CD4-positive, alpha-beta memory T cell (primary cell): ENCODE results near the gene ATP11A. TPM values are rescaled to one million over a fixed set of nuclear protein-coding genes. Genes with fewer than 3 reads are reported as not detected.
"Not testable (repeated sequence)": the region's sequence is repeated elsewhere in the genome, so short reads cannot be mapped to it uniquely, and the experiment has no call there.

Experiments
- CTCF ChIA-PET: fragments of 350-600 bp; sonication (Branson Sonifier 250); formaldehyde crosslinking; loops from one replicate; lab custom pipeline; 2021; ENCODE audit warnings: inconsistent platforms; ENCODE audit not compliant: partially characterized antibody; lab: Charles Lee
- POLR2A ChIA-PET: fragments of 350-600 bp; sonication (Branson Sonifier 250); formaldehyde crosslinking; loops from one replicate; lab custom pipeline; 2021; ENCODE audit not compliant: partially characterized antibody; lab: Charles Lee
- DNase-seq, 5 donors: peaks; one replicate each; pipeline versions ENCODE4 v3.0.0 to v3.0.0-alpha.2; 2020 to 2022; ENCODE audit warnings: mixed read lengths in 1 of 5
- H3K27ac ChIP-seq: one replicate; pipeline ENCODE4 v1.7.0; 2013; ENCODE audit warnings: low read depth, low read length
- H3K27me3 ChIP-seq: 2 replicates; pipeline ENCODE4 v1.7.0; 2013; ENCODE audit warnings: mild to moderate bottlenecking, low read length, moderate library complexity; ENCODE audit not compliant: insufficient read depth
- H3K36me3 ChIP-seq: 2 replicates; pipeline ENCODE4 v1.7.0; 2013; ENCODE audit warnings: mild to moderate bottlenecking, low read length, moderate library complexity; ENCODE audit not compliant: insufficient read depth
- H3K4me1 ChIP-seq: 2 replicates; pipeline ENCODE4 v1.7.0; 2013; ENCODE audit warnings: mild to moderate bottlenecking, low read length, moderate library complexity; ENCODE audit not compliant: insufficient read depth
- H3K4me3 ChIP-seq, 2 donors: one replicate each; pipeline ENCODE4 v1.7.0; 2013; ENCODE audit warnings: low read length in 2 of 2, mild to moderate bottlenecking in 1 of 2
- H3K9me3 ChIP-seq, 2 donors: one replicate each; pipeline ENCODE4 v1.7.0; 2013; ENCODE audit warnings: low read length in 2 of 2, control low read depth in 1 of 2; ENCODE audit not compliant: control insufficient read depth in 1 of 2
- H3K27ac Mint-ChIP-seq, 7 donors: one replicate each; pipeline ENCODE4 v1.8.0; 2020 to 2021; ENCODE audit warnings: mixed read lengths in 7 of 7, mild to moderate bottlenecking in 6 of 7, inconsistent platforms in 3 of 7, moderate library complexity in 3 of 7
- H3K27me3 Mint-ChIP-seq, 2 donors: one replicate each; pipeline ENCODE4 v1.8.0; 2020 to 2021; ENCODE audit warnings: mixed read lengths in 2 of 2
- H3K36me3 Mint-ChIP-seq, 2 donors: one replicate each; pipeline ENCODE4 v1.8.0; 2020 to 2021; ENCODE audit warnings: mixed read lengths in 2 of 2, inconsistent platforms in 1 of 2, mild to moderate bottlenecking in 1 of 2
- H3K4me1 Mint-ChIP-seq, 4 donors: one replicate each; pipeline ENCODE4 v1.8.0; 2020 to 2021; ENCODE audit warnings: mixed read lengths in 4 of 4, mild to moderate bottlenecking in 1 of 4
- H3K4me3 Mint-ChIP-seq, 8 donors: one replicate each; pipeline ENCODE4 v1.8.0; 2020 to 2021; ENCODE audit warnings: mixed read lengths in 8 of 8, mild to moderate bottlenecking in 7 of 8, moderate library complexity in 6 of 8, inconsistent platforms in 3 of 8
- H3K9me3 Mint-ChIP-seq, 8 donors: one replicate each; pipeline ENCODE4 v1.8.0; 2020 to 2021; ENCODE audit warnings: mixed read lengths in 8 of 8, mild to moderate bottlenecking in 5 of 8, inconsistent platforms in 3 of 8, moderate library complexity in 1 of 8
- intact Hi-C: fragments of 100-400 bp; cut with micrococcal nuclease; formaldehyde crosslinking; loops from one replicate; pipeline ENCODE4 v1.15.1; 2023
- polyA plus RNA-seq, 2 donors: library from polyadenylated mRNA; unstranded; fragments of 300-500 nt; fragmentation: Illumina TruSeq; gene quantifications; one replicate each; pipeline ENCODE4 v1.2.3, GENCODE V29; 2021
- total RNA-seq, 2 experiments: library from RNA; stranded (reverse); gene quantifications; one replicate each; pipeline ENCODE4 v1.2.3, GENCODE V29; 2021

Gene ATP11A
- total and polyA plus RNA-seq, 4 experiments from 2014 or later: 1.1 to 50.5 (median 30.7) TPM

DNA sequence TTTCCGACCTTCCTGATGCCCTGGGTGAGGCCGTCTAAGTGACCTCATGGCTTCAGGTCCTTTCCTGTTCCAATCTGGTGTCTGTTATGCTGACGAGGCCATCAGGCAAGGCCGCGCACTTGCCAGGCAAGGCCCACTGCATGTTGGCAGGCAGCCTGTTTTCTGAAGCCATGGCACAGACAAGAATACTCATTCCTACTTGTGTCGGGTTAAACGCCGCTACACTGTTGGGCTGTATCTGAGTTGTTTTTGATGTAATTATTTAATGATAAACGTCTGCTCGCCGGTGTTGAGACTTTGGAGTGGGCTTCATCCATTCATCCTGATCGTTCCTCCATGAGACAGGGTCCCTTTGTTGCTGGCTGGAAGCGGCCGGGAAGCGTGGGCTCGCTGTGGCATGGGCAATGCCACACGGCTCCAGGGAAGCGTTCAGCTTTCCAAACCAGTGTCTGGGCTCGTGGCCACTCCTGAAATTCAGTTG, 92.1 kb downstream of the ATP11A start:
- DNase-seq: no peak
- CTCF ChIA-PET: no interaction called here
- Histone ChIP-seq H3K36me3 (peaks cover 6% of the 10 kb centered on the region), H3K9me3 (no peaks in the 10 kb centered on the region), H3K27me3 (no peaks in the 10 kb centered on the region), H3K27ac (no peak overlapping the region), H3K4me3 (no peak overlapping the region), H3K4me1 (no peaks in the 10 kb centered on the region)
- H3K4me3 Mint-ChIP-seq: no peak overlapping the region
- H3K9me3 Mint-ChIP-seq: no peaks in the 10 kb centered on the region
- H3K36me3 Mint-ChIP-seq: peaks cover 11 to 13% of the 10 kb centered on the region in 2 donors
- peak overlapping the region in 2 of 7 donors; percentile 24 to 41 for H3K27ac Mint-ChIP-seq
- POLR2A ChIA-PET: no interaction called here
- H3K4me1 Mint-ChIP-seq: peaks cover 0 to 25% (median 5%) of the 10 kb centered on the region in 4 donors
- H3K27me3 Mint-ChIP-seq: no peaks in the 10 kb centered on the region
- intact Hi-C loops: no loop called here

DNA sequence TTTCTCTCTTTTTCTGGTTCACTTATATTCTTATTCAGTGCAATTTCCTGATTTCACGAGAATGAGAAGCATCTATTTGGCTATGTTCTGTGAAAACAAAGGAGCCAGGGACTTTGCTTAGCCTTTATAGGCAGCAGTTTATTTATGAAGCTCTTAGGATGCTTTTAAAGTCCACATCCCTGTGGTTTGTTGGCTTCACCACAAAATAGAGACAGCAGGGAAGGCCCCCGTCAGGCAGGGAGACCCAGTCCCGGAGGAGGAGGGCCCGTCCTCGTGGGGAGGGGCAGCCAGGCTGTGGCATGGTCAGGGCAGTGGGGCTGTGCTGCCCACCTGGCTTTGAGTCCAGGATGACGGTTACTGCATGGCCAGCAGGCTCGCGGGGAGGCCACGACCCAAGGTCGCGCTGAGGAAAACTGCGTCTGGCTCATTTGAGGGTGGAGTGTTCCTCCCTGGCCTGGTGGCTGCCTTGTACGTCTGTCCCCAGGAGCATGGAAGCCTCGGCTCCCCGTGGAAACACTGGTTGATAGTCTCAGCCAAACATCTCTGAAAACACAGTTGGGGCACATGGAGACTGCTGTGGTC, 92.7 kb downstream of the ATP11A start:
- Mint-ChIP-seq H3K36me3 (peaks cover 11 to 13% of the 10 kb centered on the region in 2 donors), H3K4me1 (peaks cover 0 to 25% (median 5%) of the 10 kb centered on the region in 4 donors)

DNA sequence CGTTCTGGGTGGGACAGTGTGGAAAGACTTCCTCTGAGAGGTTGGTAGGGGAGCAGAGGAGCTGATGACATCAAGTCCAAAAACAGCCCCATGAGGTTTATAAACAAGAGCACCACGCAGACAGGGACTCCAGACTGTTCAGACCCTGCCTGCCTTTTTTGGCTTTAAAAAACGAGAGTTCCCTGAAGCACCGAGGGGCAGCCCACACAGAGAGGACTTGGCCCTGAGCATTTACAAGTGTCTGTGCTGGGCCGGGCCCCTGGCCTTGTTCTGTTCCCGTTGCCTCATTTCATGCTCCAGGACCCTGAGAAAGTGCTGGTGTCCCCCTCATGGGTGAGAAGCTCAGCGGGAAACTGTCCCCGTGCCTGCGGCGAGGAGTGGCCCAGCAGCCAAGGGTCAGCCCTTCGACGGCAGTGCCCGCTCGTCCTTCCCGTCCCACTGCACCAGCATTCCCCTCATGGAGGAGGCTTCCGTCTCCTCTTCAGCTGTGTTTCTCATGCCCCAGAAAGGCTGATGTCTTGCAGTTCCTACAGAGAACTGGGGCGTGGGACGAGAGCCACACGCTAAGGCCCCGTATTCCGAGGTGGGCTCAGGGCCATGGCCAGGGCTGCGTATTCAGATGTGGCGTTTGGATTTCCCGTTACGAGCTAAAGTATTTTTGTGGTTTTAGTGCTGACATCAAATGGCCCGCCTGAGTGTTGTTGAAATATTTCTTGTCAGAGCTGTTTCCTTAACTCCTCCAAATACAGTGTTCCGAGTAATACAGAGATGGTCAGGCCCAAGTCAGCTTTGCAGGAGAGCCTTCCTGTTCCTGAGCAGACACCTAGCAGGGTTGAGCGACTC, 93.5 kb downstream of the ATP11A start:
- H3K4me3 ChIP-seq: no peak overlapping the region
- no peak overlapping the region for H3K27ac ChIP-seq
- peaks cover 12 to 13% of the 10 kb centered on the region in 2 donors for H3K36me3 Mint-ChIP-seq
- H3K9me3 Mint-ChIP-seq: no peaks in the 10 kb centered on the region
- peaks cover 6% of the 10 kb centered on the region for H3K36me3 ChIP-seq
- no peak for DNase-seq
- POLR2A ChIA-PET: interaction anchor here (0.6 kb wide), 1 partner anchor 93 kb away, joined by 3 read pairs; the partner anchor contains the start of gene ATP11A
- peak overlapping the region in 2 of 7 donors; percentile 23 to 25 for H3K27ac Mint-ChIP-seq
- H3K27me3 Mint-ChIP-seq: no peaks in the 10 kb centered on the region
- peaks cover 0 to 20% (median 5%) of the 10 kb centered on the region in 4 donors for H3K4me1 Mint-ChIP-seq
- intact Hi-C loops: no loop called here
- CTCF ChIA-PET: no interaction called here
- H3K4me1 ChIP-seq: no peaks in the 10 kb centered on the region
- no peaks in the 10 kb centered on the region for H3K9me3 ChIP-seq
- no peak overlapping the region for H3K4me3 Mint-ChIP-seq
- H3K27me3 ChIP-seq: no peaks in the 10 kb centered on the region

More for the DNA sequence above, 92.7 kb downstream of the ATP11A start:
- Mint-ChIP-seq H3K27ac (no peak overlapping the region), H3K4me3 (no peak overlapping the region), H3K9me3 (no peaks in the 10 kb centered on the region), H3K27me3 (no peaks in the 10 kb centered on the region)
- H3K36me3 ChIP-seq: peaks cover 6% of the 10 kb centered on the region
- intact Hi-C loops: no loop called here
- H3K4me1 ChIP-seq: no peaks in the 10 kb centered on the region
- no peak for DNase-seq
- CTCF ChIA-PET: no interaction called here
- H3K9me3 ChIP-seq: no peaks in the 10 kb centered on the region
- POLR2A ChIA-PET: no interaction called here
- H3K27me3 ChIP-seq: no peaks in the 10 kb centered on the region
- H3K27ac ChIP-seq: no peak overlapping the region
- H3K4me3 ChIP-seq: no peak overlapping the region

- Histone ChIP-seq H3K27me3 (no peaks in the 10 kb centered on the region), H3K4me3 (no peak overlapping the region), H3K36me3 (peaks cover 6% of the 10 kb centered on the region), H3K27ac (no peak overlapping the region), H3K9me3 (no peaks in the 10 kb centered on the region), H3K4me1 (no peaks in the 10 kb centered on the region)
- intact Hi-C loops: no loop called here
- ChIA-PET CTCF (no interaction called here), POLR2A (interaction anchor here (0.6 kb wide), 1 partner anchor 94 kb away, joined by 3 read pairs; the partner anchor contains the start of gene ATP11A)
- H3K4me3 Mint-ChIP-seq: no peak overlapping the region
- DNase-seq: no peak
- peaks cover 0 to 18% (median 5%) of the 10 kb centered on the region in 4 donors for H3K4me1 Mint-ChIP-seq
- peak overlapping the region in 1 of 7 donors; percentile 23 for H3K27ac Mint-ChIP-seq
- no peaks in the 10 kb centered on the region for H3K27me3 Mint-ChIP-seq
- no peaks in the 10 kb centered on the region for H3K9me3 Mint-ChIP-seq
- peaks cover 16% of the 10 kb centered on the region in 2 donors for H3K36me3 Mint-ChIP-seq
These were observed 94.1 kb downstream of the ATP11A start for GRCh38 chr13:112783978-112784371.

GRCh38 chr13:112784811-112785482, 95.1 kb downstream of the ATP11A start:
- H3K36me3 ChIP-seq: peaks cover 6% of the 10 kb centered on the region
- no peaks in the 10 kb centered on the region for H3K9me3 ChIP-seq
- Mint-ChIP-seq H3K4me3 (no peak overlapping the region), H3K36me3 (peaks cover 16 to 22% of the 10 kb centered on the region in 2 donors), H3K27ac (no peak overlapping the region), H3K9me3 (no peaks in the 10 kb centered on the region), H3K27me3 (no peaks in the 10 kb centered on the region), H3K4me1 (peaks cover 0 to 17% (median 5%) of the 10 kb centered on the region in 4 donors)
- H3K4me1 ChIP-seq: no peaks in the 10 kb centered on the region
- intact Hi-C loops: no loop called here
- DNase-seq: no peak
- H3K4me3 ChIP-seq: no peak overlapping the region
- H3K27ac ChIP-seq: no peak overlapping the region
- POLR2A ChIA-PET: no interaction called here
- CTCF ChIA-PET: no interaction called here
- H3K27me3 ChIP-seq: no peaks in the 10 kb centered on the region

GRCh38 chr13:112785483-112785856, 95.6 kb downstream of the ATP11A start:
- Histone ChIP-seq H3K27me3 (no peaks in the 10 kb centered on the region), H3K9me3 (no peaks in the 10 kb centered on the region), H3K4me3 (no peak overlapping the region), H3K4me1 (no peaks in the 10 kb centered on the region), H3K36me3 (peaks cover 6% of the 10 kb centered on the region), H3K27ac (no peak overlapping the region)
- H3K36me3 Mint-ChIP-seq: peaks cover 16 to 22% of the 10 kb centered on the region in 2 donors
- DNase-seq: no peak
- ChIA-PET POLR2A (no interaction called here), CTCF (no interaction called here)
- H3K4me1 Mint-ChIP-seq: peaks cover 0 to 12% (median 3%) of the 10 kb centered on the region in 4 donors
- intact Hi-C loops: no loop called here
- no peak overlapping the region for H3K27ac Mint-ChIP-seq
- no peaks in the 10 kb centered on the region for H3K9me3 Mint-ChIP-seq
- no peaks in the 10 kb centered on the region for H3K27me3 Mint-ChIP-seq
- no peak overlapping the region for H3K4me3 Mint-ChIP-seq

DNA sequence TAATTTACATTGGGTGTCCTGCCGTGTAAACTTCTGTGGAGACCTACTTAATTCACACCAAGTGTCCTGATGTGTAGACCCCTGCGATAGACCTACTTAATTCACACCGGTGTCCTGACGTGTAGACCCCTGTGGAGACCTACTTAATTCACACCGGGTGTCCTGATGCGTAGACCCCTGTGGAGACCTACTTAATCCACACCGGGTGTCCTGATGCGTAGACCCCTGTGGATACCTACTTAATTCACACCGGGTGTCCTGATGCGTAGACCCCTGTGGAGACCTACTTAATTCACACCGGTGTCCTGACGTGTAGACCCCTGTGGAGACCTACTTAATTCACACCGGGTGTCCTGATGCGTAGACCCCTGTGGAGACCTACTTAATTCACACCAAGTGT, 97.0 kb downstream of the ATP11A start:
- H3K36me3 ChIP-seq, H3K4me3 ChIP-seq, H3K4me1 Mint-ChIP-seq, DNase-seq, H3K4me3 Mint-ChIP-seq, POLR2A ChIA-PET, H3K4me1 ChIP-seq, H3K9me3 Mint-ChIP-seq, H3K27ac Mint-ChIP-seq, H3K27me3 Mint-ChIP-seq, H3K9me3 ChIP-seq, H3K27ac ChIP-seq, H3K27me3 ChIP-seq, CTCF ChIA-PET, intact Hi-C loops: not testable (repeated sequence)
- peaks cover 16 to 24% of the 10 kb centered on the region in 2 donors for H3K36me3 Mint-ChIP-seq
